22Rv1 (cell line): Measurements from ENCODE around the gene NFKBIE.

ENCODE experiments used
- ZFX ChIP-seq: fragments of 450-650 bp; IDR thresholded peaks from 2 replicates; pipeline ENCODE4 v1.6.1; 2017; ENCODE audit warnings: antibody characterized with exemption, borderline replicate concordance
- TF ChIP-seq, protein P1 (sequence below): fragments of 450-650 bp; IDR thresholded peaks from 2 replicates; pipeline ENCODE4 v1.5.1; 2017; ENCODE audit warnings: mild to moderate bottlenecking

GRCh38 chr6:44217332-44218143 is 47.8 kb downstream of the NFKBIE start:
- TF ChIP-seq, protein P1, sequence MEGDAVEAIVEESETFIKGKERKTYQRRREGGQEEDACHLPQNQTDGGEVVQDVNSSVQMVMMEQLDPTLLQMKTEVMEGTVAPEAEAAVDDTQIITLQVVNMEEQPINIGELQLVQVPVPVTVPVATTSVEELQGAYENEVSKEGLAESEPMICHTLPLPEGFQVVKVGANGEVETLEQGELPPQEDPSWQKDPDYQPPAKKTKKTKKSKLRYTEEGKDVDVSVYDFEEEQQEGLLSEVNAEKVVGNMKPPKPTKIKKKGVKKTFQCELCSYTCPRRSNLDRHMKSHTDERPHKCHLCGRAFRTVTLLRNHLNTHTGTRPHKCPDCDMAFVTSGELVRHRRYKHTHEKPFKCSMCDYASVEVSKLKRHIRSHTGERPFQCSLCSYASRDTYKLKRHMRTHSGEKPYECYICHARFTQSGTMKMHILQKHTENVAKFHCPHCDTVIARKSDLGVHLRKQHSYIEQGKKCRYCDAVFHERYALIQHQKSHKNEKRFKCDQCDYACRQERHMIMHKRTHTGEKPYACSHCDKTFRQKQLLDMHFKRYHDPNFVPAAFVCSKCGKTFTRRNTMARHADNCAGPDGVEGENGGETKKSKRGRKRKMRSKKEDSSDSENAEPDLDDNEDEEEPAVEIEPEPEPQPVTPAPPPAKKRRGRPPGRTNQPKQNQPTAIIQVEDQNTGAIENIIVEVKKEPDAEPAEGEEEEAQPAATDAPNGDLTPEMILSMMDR = no peak
- no peak for TF ChIP-seq ZFX
